HEK293T (cell line): ENCODE results near the gene CNKSR2.

Experiments
- ARNT ChIP-seq: fragments of 450-650 bp; IDR thresholded peaks from 2 replicates; pipeline ENCODE4 v1.6.1; 2017; ENCODE audit warnings: mild to moderate bottlenecking
- BHLHE40 ChIP-seq: fragments of 450-650 bp; IDR thresholded peaks from 2 replicates; pipeline ENCODE4 v1.6.1; 2016; ENCODE audit warnings: mild to moderate bottlenecking, moderate library complexity, borderline replicate concordance
- CTBP1 ChIP-seq: fragments of 450-650 bp; IDR thresholded peaks from 2 replicates; pipeline ENCODE4 v1.6.1; 2016; ENCODE audit warnings: borderline replicate concordance
- ELF4 ChIP-seq: fragments of 450-650 bp; IDR thresholded peaks from 2 replicates; pipeline ENCODE4 v1.6.1; 2017; ENCODE audit warnings: antibody characterized with exemption
- FOXK2 ChIP-seq: fragments of 450-650 bp; IDR thresholded peaks from 2 replicates; pipeline ENCODE4 v1.6.1; 2016; ENCODE audit warnings: mild to moderate bottlenecking
- FOXM1 ChIP-seq: fragments of 450-650 bp; IDR thresholded peaks from 2 replicates; pipeline ENCODE4 v1.6.1; 2017; ENCODE audit warnings: mild to moderate bottlenecking, borderline replicate concordance
- HDGF ChIP-seq: fragments of 450-650 bp; IDR thresholded peaks from 2 replicates; pipeline ENCODE4 v1.6.1; 2017; ENCODE audit warnings: antibody characterized with exemption, borderline replicate concordance
- LEF1 ChIP-seq: fragments of 450-650 bp; IDR thresholded peaks from 2 replicates; pipeline ENCODE4 v1.6.1; 2017; ENCODE audit warnings: mild to moderate bottlenecking, borderline replicate concordance
- NFRKB ChIP-seq: fragments of 450-650 bp; IDR thresholded peaks from 2 replicates; pipeline ENCODE4 v1.6.1; 2016; ENCODE audit warnings: mild to moderate bottlenecking, moderate library complexity
- PKNOX1 ChIP-seq: fragments of 450-650 bp; IDR thresholded peaks from 2 replicates; pipeline ENCODE4 v1.6.1; 2016
- SP1 ChIP-seq: fragments of 450-650 bp; IDR thresholded peaks from 2 replicates; pipeline ENCODE4 v1.6.1; 2017
- SUZ12 ChIP-seq: fragments of 450-650 bp; IDR thresholded peaks from 2 replicates; pipeline ENCODE4 v1.6.1; 2016; ENCODE audit warnings: mild to moderate bottlenecking

- no peak for TF ChIP-seq ELF4
- TF ChIP-seq FOXK2, result no peak
- no peak for TF ChIP-seq SP1
- TF ChIP-seq LEF1, result no peak
- no peak for TF ChIP-seq FOXM1
- no peak for TF ChIP-seq CTBP1
- no peak for TF ChIP-seq ARNT
- no peak for TF ChIP-seq BHLHE40
- no peak for TF ChIP-seq SUZ12
- no peak for TF ChIP-seq NFRKB
- TF ChIP-seq HDGF, result no peak
- no peak for TF ChIP-seq PKNOX1
Measured at GRCh38 chrX:21524008-21524407, 149.8 kb downstream of the CNKSR2 start.
